Tibial artery (tissue), 4 donors: ENCODE data around the gene KLHL18.

Source experiments
- DNase-seq, 2 donors: peaks; one replicate each; pipeline ENCODE4 v3.0.0-alpha.2; 2019
- H3K27ac ChIP-seq, 2 donors: fragments of 200-600 bp; sonication (generic) in 1 of 2; 1 replicate in 1 of 2; 2 replicates in 1 of 2; pipeline ENCODE4 v1.5.1; 2018 to 2019; ENCODE audit warnings: mild to moderate bottlenecking in 1 of 2
- H3K27me3 ChIP-seq, 2 donors: fragments of 200-600 bp; sonication (generic) in 1 of 2; one replicate each; pipeline versions ENCODE4 v1.5.1 to v1.6.0; 2016 to 2019
- H3K36me3 ChIP-seq, 3 donors: fragments of 200-600 bp; sonication (generic) in 2 of 3; one replicate each; pipeline ENCODE4 v1.5.1; 2016 to 2019; ENCODE audit warnings: mild to moderate bottlenecking in 2 of 3
- H3K4me1 ChIP-seq, 4 donors: fragments of 200-600 bp; sonication (generic) in 2 of 4; 1 replicate in 3 of 4; 2 replicates in 1 of 4; pipeline ENCODE4 v1.5.1; 2016 to 2019
- H3K4me3 ChIP-seq, 2 donors: fragments of 200-600 bp; sonication (generic) in 1 of 2; 1 replicate in 1 of 2; 2 replicates in 1 of 2; pipeline ENCODE4 v1.5.1; 2018 to 2019; ENCODE audit warnings: mild to moderate bottlenecking in 2 of 2
- H3K9me3 ChIP-seq, 3 donors: fragments of 200-600 bp; sonication (generic) in 1 of 3; one replicate each; pipeline ENCODE4 v1.5.1; 2016 to 2019
- CTCF ChIP-seq, 2 experiments: fragments of 200-600 bp in 1 of 2; fragments of 450-650 bp in 1 of 2; IDR thresholded peaks; one replicate each; pipeline ENCODE4 v1.5.1; 2017 to 2019; ENCODE audit warnings: antibody characterized with exemption in 2 of 2, mild to moderate bottlenecking in 1 of 2, moderate library complexity in 1 of 2
- intact Hi-C: fragments of 100-400 bp; cut with DNase I; formaldehyde crosslinking; loops from one replicate; pipeline ENCODE4 v1.15.0; 2023; ENCODE audit warnings: low total_unique reads

The KLHL18 gene

GRCh38 chr3:47282424-47283192 lies at the start of gene KLHL18, which contains the start of gene KIF9:
Gene KLHL18, plus strand, starts transcription at chr3:47282944. Its CDS starts 22 bp downstream, at chr3:47282966.
Gene KIF9, minus strand, starts transcription at chr3:47282799. Its CDS starts 5,425 bp downstream, at chr3:47277374.
- intact Hi-C loops, result loop anchor here (10.0 kb wide), 1 partner anchor 278 kb away; no protein-coding TSS in a partner anchor
- H3K9me3 ChIP-seq, result no peaks in the 10 kb centered on the region

GRCh38 chr3:47238017-47238416 lies 44.7 kb upstream of the KLHL18 start:
- no peak overlapping the region for H3K4me3 ChIP-seq
- H3K36me3 ChIP-seq, result peaks cover 0 to 4% (median 0%) of the 10 kb centered on the region in 3 donors
- no peaks in the 10 kb centered on the region for H3K4me1 ChIP-seq
- no peaks in the 10 kb centered on the region for H3K9me3 ChIP-seq
- no peak overlapping the region for H3K27ac ChIP-seq
- no peak for DNase-seq
- intact Hi-C loops, result no loop called here
- no peak for TF ChIP-seq CTCF (IDR thresholded peaks at IDR 0.05)
- H3K27me3 ChIP-seq, result no peaks in the 10 kb centered on the region

More at GRCh38 chr3:47282424-47283192, at the start of gene KLHL18, which contains the start of gene KIF9:
- peak in 1 of 2 experiments; percentile 4 for TF ChIP-seq CTCF (IDR thresholded peaks at IDR 0.05)
- Histone ChIP-seq H3K27ac (peak within 1 kb of the TSS; percentile 77 to 89), H3K27me3 (no peaks in the 10 kb centered on the region), H3K4me3 (peak within 1 kb of the TSS; percentile 68 to 77), H3K4me1 (peaks cover 7 to 41% (median 35%) of the 10 kb centered on the region in 4 donors), H3K36me3 (peaks cover 0 to 4% (median 0%) of the 10 kb centered on the region in 3 donors)
- DNase-seq, result peak; percentile 94 to 95

GRCh38 chr3:47239929-47240328 lies 42.8 kb upstream of the KLHL18 start:
- H3K27me3 ChIP-seq, result no peaks in the 10 kb centered on the region
- peaks cover 0 to 4% (median 0%) of the 10 kb centered on the region in 3 donors for H3K36me3 ChIP-seq
- H3K9me3 ChIP-seq, result no peaks in the 10 kb centered on the region
- intact Hi-C loops, result no loop called here
- no peak overlapping the region for H3K27ac ChIP-seq
- H3K4me1 ChIP-seq, result no peaks in the 10 kb centered on the region
- no peak for TF ChIP-seq CTCF (IDR thresholded peaks at IDR 0.05)
- no peak overlapping the region for H3K4me3 ChIP-seq
- DNase-seq, result no peak

DNA sequence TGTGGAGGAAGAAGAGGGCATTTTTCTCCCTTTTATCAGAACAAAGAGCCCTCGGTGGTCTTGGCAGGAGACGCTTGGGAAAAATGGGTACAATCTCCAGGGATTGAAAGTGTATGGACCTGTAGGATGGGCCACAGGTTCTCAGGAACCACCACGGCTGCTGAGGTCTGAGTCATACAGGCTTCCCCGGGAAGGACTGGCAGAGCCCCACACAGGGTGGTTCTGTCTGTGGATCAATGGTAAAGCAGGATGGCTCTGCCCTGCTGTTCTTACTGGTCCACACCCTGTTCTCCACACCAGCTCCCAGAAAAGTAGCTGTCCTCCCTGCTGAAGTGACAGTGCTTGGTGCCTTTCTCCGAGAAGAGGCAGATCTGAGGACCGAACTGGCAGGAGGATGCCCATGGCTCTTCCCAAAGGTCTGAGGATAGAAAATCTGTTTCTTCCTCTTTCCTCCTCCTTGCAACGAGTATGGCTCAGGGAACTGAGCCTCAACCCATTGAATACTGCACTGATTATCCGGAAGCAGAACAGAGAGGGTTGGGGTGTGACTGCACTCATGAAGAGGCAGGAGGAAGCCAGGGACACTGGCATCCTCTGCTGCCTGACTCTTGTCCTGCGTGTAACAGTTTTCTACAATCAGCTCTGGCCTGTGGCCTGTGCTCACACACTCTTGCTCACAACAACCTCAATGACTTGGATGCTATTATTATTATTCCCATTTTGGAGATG lies 39.2 kb upstream of the KLHL18 start:
- no peak for TF ChIP-seq CTCF (IDR thresholded peaks at IDR 0.05)
- Histone ChIP-seq H3K4me1 (no peaks in the 10 kb centered on the region), H3K27ac (no peak overlapping the region), H3K27me3 (peaks cover 0 to 7% of the 10 kb centered on the region in 2 donors), H3K36me3 (peaks cover 0 to 4% (median 0%) of the 10 kb centered on the region in 3 donors), H3K4me3 (no peak overlapping the region), H3K9me3 (no peaks in the 10 kb centered on the region)
- DNase-seq, result no peak
- intact Hi-C loops, result no loop called here

- H3K27ac ChIP-seq, result no peak overlapping the region
- no peak overlapping the region for H3K4me3 ChIP-seq
- H3K27me3 ChIP-seq, result peaks cover 0 to 7% of the 10 kb centered on the region in 2 donors
- no peaks in the 10 kb centered on the region for H3K9me3 ChIP-seq
- TF ChIP-seq CTCF (IDR thresholded peaks at IDR 0.05), result no peak
- intact Hi-C loops, result no loop called here
- H3K4me1 ChIP-seq, result no peaks in the 10 kb centered on the region
- no peak for DNase-seq
- H3K36me3 ChIP-seq, result peaks cover 0 to 3% (median 0%) of the 10 kb centered on the region in 3 donors
Observed at GRCh38 chr3:47244531-47245100, 38.1 kb upstream of the KLHL18 start.
